A172 (cell line): Measurements from ENCODE around the gene C1orf21. TPM values are rescaled to one million over a fixed set of nuclear protein-coding genes. Genes with fewer than 3 reads are reported as not detected.

ENCODE experiments used
- DNase-seq: peaks from one replicate; pipeline ENCODE4 v3.0.0-alpha.2; 2015; ENCODE audit warnings: low spot score
- total RNA-seq: library from RNA; depleted of rRNA; stranded (reverse); fragments of >200 nt; shearing (Covaris generic); gene quantifications from 2 replicates; pipeline ENCODE4 v1.2.3, GENCODE V29; 2014

C1orf21 gene
- total RNA-seq, 1 experiment from 2014 or later: 26.1 TPM

GRCh38 chr1:184387069-184387475 is 243 bp downstream of the C1orf21 start:
- DNase-seq: peak; percentile 5

- DNase-seq: peak; percentile 28
Measured at GRCh38 chr1:184387476-184388318, 868 bp downstream of the C1orf21 start.

- peak; percentile 56 for DNase-seq
Measured at GRCh38 chr1:184388319-184388889, 1.6 kb downstream of the C1orf21 start.

GRCh38 chr1:184388971-184389370 is 2.1 kb downstream of the C1orf21 start:
- no peak for DNase-seq

- no peak for DNase-seq
Measured at GRCh38 chr1:184389446-184389845, 2.6 kb downstream of the C1orf21 start.

- no peak for DNase-seq
Measured at GRCh38 chr1:184390889-184391288, 4.1 kb downstream of the C1orf21 start.

- no peak for DNase-seq
Measured at GRCh38 chr1:184392067-184392466, 5.2 kb downstream of the C1orf21 start.

GRCh38 chr1:184392779-184393522 is 6.1 kb downstream of the C1orf21 start:
- DNase-seq: no peak

GRCh38 chr1:184393962-184394361 is 7.1 kb downstream of the C1orf21 start:
- DNase-seq: no peak

- DNase-seq: no peak
Measured at GRCh38 chr1:184395370-184395769, 8.5 kb downstream of the C1orf21 start.

- no peak for DNase-seq
Measured at GRCh38 chr1:184395937-184396480, 9.2 kb downstream of the C1orf21 start.

GRCh38 chr1:184399192-184399847 is 12.5 kb downstream of the C1orf21 start:
- DNase-seq: no peak

- DNase-seq: no peak
Measured at GRCh38 chr1:184403961-184404726, 17.3 kb downstream of the C1orf21 start.

- no peak for DNase-seq
Measured at GRCh38 chr1:184404727-184405027, 17.8 kb downstream of the C1orf21 start.

GRCh38 chr1:184405094-184405800 is 18.4 kb downstream of the C1orf21 start:
- no peak for DNase-seq

GRCh38 chr1:184405801-184406142 is 18.9 kb downstream of the C1orf21 start:
- DNase-seq: no peak

GRCh38 chr1:184406479-184406878 is 19.6 kb downstream of the C1orf21 start:
- DNase-seq: no peak

GRCh38 chr1:184407816-184408510 is 21.1 kb downstream of the C1orf21 start:
- DNase-seq: no peak

- DNase-seq: no peak
Measured at GRCh38 chr1:184408580-184408979, 21.8 kb downstream of the C1orf21 start.

GRCh38 chr1:184409011-184409410 is 22.2 kb downstream of the C1orf21 start:
- no peak for DNase-seq
